Endothelial cell of umbilical vein (primary cell): ENCODE results near the gene CPA4. TPM values are rescaled to one million over a fixed set of nuclear protein-coding genes. Genes with fewer than 3 reads are reported as not detected.
A peak's percentile ranks its signal among the peaks of the same experiment; 100 is the strongest.

Source experiments
- BruUV-seq: library from RNA; stranded (reverse); fragments of 400-500 nt; replicated peaks from 2 replicates; lab custom pipeline; 2021; lab: Mats Ljungman, UMichigan
- CTCF ChIA-PET: fragments of 300-600, 350-600 bp; sonication (Branson Sonifier 250); formaldehyde crosslinking; loops from one replicate; lab custom pipeline; 2021; ENCODE audit warnings: antibody characterized with exemption, inconsistent platforms; lab: Charles Lee
- POLR2A ChIA-PET: fragments of 300-600, 350-600 bp; sonication (Branson Sonifier 250); formaldehyde crosslinking; loops from one replicate; lab custom pipeline; 2021; ENCODE audit warnings: antibody characterized with exemption, inconsistent platforms; lab: Charles Lee
- DNase-seq: peaks from one replicate; pipeline ENCODE4 v3.0.0-alpha.2; 2011; ENCODE audit warnings: low read depth, low spot score
- FAIRE-seq: peaks from 2 replicates; lab custom pipeline; 2011; peaks lifted over from hg19 to GRCh38; lab: Jason Lieb, UNC
- H2AFZ ChIP-seq: 2 replicates; pipeline ENCODE4 v1.6.0; 2012; ENCODE audit warnings: low read depth, low read length, control low read depth, inconsistent platforms
- H3K27ac ChIP-seq: 2 replicates; pipeline ENCODE4 v1.5.1; 2011; ENCODE audit warnings: low read depth, mild to moderate bottlenecking, control low read depth, low read length, moderate library complexity; ENCODE audit not compliant: insufficient read depth
- H3K27me3 ChIP-seq, 2 experiments: 2 replicates each; pipeline versions ENCODE4 v1.6.0 to v1.6.1; 2011; ENCODE audit warnings: low read length in 2 of 2, mixed read lengths in 1 of 2; ENCODE audit not compliant: control insufficient read depth in 2 of 2, insufficient read depth in 2 of 2
- H3K36me3 ChIP-seq, 2 experiments: 2 replicates in 1 of 2; 3 replicates in 1 of 2; pipeline ENCODE4 v1.5.1; 2011; ENCODE audit warnings: low read length in 2 of 2, mild to moderate bottlenecking in 1 of 2, moderate library complexity in 1 of 2; ENCODE audit not compliant: control insufficient read depth in 2 of 2, insufficient read depth in 2 of 2; ENCODE audit errors: extremely low read depth in 1 of 2
- H3K4me1 ChIP-seq: 3 replicates; pipeline ENCODE4 v1.5.1; 2011; ENCODE audit warnings: mild to moderate bottlenecking, low read length; ENCODE audit not compliant: control insufficient read depth, insufficient read depth; ENCODE audit errors: extremely low read depth
- H3K4me2 ChIP-seq: 2 replicates; pipeline ENCODE4 v1.6.1; 2011; ENCODE audit warnings: low read length, control low read depth, mixed read lengths; ENCODE audit not compliant: insufficient read depth
- H3K4me3 ChIP-seq, 3 experiments: fragments of 200-600 bp in 1 of 3; sonication (generic), shearing (Covaris generic) in 1 of 3; replicated peaks in 1 of 3; 2 replicates each; pipeline ENCODE4 v1.5.1; 2011 to 2016; ENCODE audit warnings: control low read depth in 3 of 3, low read length in 3 of 3, mild to moderate bottlenecking in 2 of 3, inconsistent platforms in 1 of 3, low read depth in 1 of 3, moderate library complexity in 1 of 3; ENCODE audit not compliant: insufficient read depth in 1 of 3
- H3K79me2 ChIP-seq: 2 replicates; pipeline ENCODE4 v1.6.0; 2012; ENCODE audit warnings: low read length, inconsistent platforms; ENCODE audit not compliant: control insufficient read depth, insufficient read depth
- H3K9ac ChIP-seq: replicated peaks from 2 replicates; pipeline ENCODE3; 2011; ENCODE audit warnings: low read length, control low read depth; ENCODE audit not compliant: insufficient read depth; ENCODE audit errors: extremely low read depth
- H3K9me1 ChIP-seq: replicated peaks from 3 replicates; pipeline ENCODE4 v1.6.0; 2011; ENCODE audit warnings: mild to moderate bottlenecking, low read length; ENCODE audit not compliant: control insufficient read depth, insufficient read depth; ENCODE audit errors: extremely low read depth
- H3K9me3 ChIP-seq: replicated peaks from 2 replicates; pipeline ENCODE4 v1.5.1; 2012; ENCODE audit warnings: low read length, inconsistent platforms; ENCODE audit not compliant: control insufficient read depth, insufficient read depth
- H4K20me1 ChIP-seq: replicated peaks from 2 replicates; pipeline ENCODE3; 2011; ENCODE audit warnings: mild to moderate bottlenecking, low read length; ENCODE audit not compliant: control insufficient read depth, insufficient read depth; ENCODE audit errors: extremely low read depth
- CTCF ChIP-seq, 2 donors: IDR thresholded peaks; 1 replicate in 1 of 2; 2 replicates in 1 of 2; pipeline ENCODE4 v1.5.1; 2011; ENCODE audit warnings: low read length in 2 of 2, mild to moderate bottlenecking in 2 of 2, moderate library complexity in 2 of 2, control low read depth in 1 of 2, inconsistent platforms in 1 of 2, low read depth in 1 of 2; ENCODE audit not compliant: insufficient read depth in 1 of 2; ENCODE audit errors: extremely low read depth in 1 of 2
- EZH2 ChIP-seq: IDR thresholded peaks from 2 replicates; pipeline ENCODE4 v1.6.1; 2012; ENCODE audit warnings: borderline replicate concordance, low read depth, mild to moderate bottlenecking, moderate library complexity, low read length, inconsistent platforms; ENCODE audit not compliant: severe bottlenecking
- FOS ChIP-seq: IDR thresholded peaks from 2 replicates; pipeline ENCODE4 v1.6.1; 2011; ENCODE audit warnings: mild to moderate bottlenecking, low read length, moderate library complexity, borderline replicate concordance; ENCODE audit not compliant: insufficient read depth
- GATA2 ChIP-seq: IDR thresholded peaks from 2 replicates; pipeline ENCODE4 v1.7.0; 2011; ENCODE audit warnings: low read depth, mild to moderate bottlenecking, moderate library complexity, mixed read lengths, low read length; ENCODE audit not compliant: insufficient read length, insufficient read depth
- JUN ChIP-seq: IDR thresholded peaks from 2 replicates; pipeline ENCODE4 v1.6.1; 2011; ENCODE audit warnings: borderline replicate concordance, low read depth; ENCODE audit not compliant: insufficient read length, insufficient read depth
- MAX ChIP-seq: IDR thresholded peaks from 2 replicates; pipeline ENCODE4 v1.6.1; 2011; ENCODE audit not compliant: insufficient read depth, insufficient read length
- MYC ChIP-seq: IDR thresholded peaks from one replicate; pipeline ENCODE4 v1.6.1; 2011; ENCODE audit warnings: mild to moderate bottlenecking, low read depth, low read length
- POLR2A ChIP-seq: IDR thresholded peaks from 2 replicates; pipeline ENCODE4 v1.6.1; 2012; ENCODE audit warnings: low read depth, mild to moderate bottlenecking, control low read depth, low read length
- POLR2AphosphoS5 ChIP-seq: IDR thresholded peaks from 2 replicates; pipeline ENCODE4 v1.6.1; 2012; ENCODE audit warnings: low read depth, mild to moderate bottlenecking, control low read depth, low read length, moderate library complexity; ENCODE audit not compliant: insufficient read depth
- dilution Hi-C: fragments of 300-500 bp; cut with MboI; formaldehyde crosslinking; loops from one replicate; pipeline ENCODE4 v1.15.0; 2019; ENCODE audit warnings: low sequenced_read_pairs; ENCODE audit not compliant: extremely low pct_ligation_motif_present
- intact Hi-C: fragments of 100-400 bp; cut with micrococcal nuclease; formaldehyde crosslinking; loops from one replicate; pipeline ENCODE4 v1.10.0; 2022
- polyA plus RNA-seq, 4 experiments: library from polyadenylated mRNA; depleted of rRNA in 3 of 4; stranded (reverse) in 3 of 4; unstranded in 1 of 4; fragments of >200 nt; gene quantifications; 2 replicates each; pipeline versions ENCODE4 v1.2.1 to v1.2.3, GENCODE V29; 2011 to 2012; ENCODE audit warnings: missing spikeins in 1 of 4
- total RNA-seq: library from RNA; stranded (reverse); gene quantifications from 2 replicates; pipeline ENCODE4 v1.2.3, GENCODE V29; 2021

The CPA4 gene
- total and polyA plus RNA-seq, 2 donors (not counting 3 experiments of a cell fraction or from before 2014, with no cell fraction given): 0.36 TPM; not detected in 1

DNA sequence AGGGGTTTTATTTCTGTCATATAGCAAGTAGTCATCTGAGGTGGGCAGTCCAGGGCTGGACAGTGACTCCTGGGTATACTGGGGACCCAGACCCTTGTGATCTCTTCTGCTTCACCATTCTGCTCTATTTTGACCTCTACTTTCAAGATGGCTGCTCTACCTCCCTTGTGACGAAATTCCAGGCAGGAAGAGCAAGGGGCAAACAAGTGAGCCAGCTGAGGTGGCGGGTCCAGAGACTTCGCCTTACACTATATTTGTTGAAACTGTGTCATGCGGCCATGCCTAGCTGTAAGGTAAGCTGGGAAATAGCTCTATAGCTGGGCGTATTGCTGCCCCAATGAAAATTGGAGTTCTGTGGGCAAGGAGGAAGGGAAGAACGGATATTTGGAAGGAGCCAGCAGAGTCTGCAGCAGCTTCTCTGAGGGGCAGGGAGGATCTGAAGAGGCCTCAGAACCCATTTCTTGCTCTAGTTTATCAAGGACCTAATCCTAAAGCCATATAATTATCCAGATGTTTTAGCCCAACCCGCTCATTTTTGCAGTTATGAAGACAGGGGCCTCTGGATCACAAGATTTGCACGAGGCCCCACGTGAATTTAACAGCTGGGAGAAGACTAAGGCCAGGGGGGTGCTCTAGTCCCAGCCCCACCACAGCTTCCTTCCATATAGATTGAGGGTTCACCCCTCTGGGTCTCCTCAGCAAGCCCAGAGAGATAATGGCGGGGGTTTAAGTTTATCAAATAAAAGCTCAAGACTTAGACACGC, 79.6 kb downstream of the CPA4 start:
- no TSS peak for BruUV-seq
- Histone ChIP-seq H3K4me3 (no peak overlapping the region), H2AFZ (peak overlapping the region; percentile 88), H3K9me3 (no peaks in the 10 kb centered on the region), H3K27me3 (no peaks in the 10 kb centered on the region), H3K36me3 (no peaks in the 10 kb centered on the region), H3K9ac (peak overlapping the region; percentile 61), H3K79me2 (no peaks in the 10 kb centered on the region), H3K4me1 (peaks cover 25% of the 10 kb centered on the region), H3K4me2 (peak overlapping the region; percentile 65), H3K27ac (peak overlapping the region; percentile 95), H3K9me1 (no peaks in the 10 kb centered on the region), H4K20me1 (no peaks in the 10 kb centered on the region)
- intact Hi-C loops (no loop called here), dilution Hi-C loops (no loop called here)
- CTCF ChIA-PET: interaction anchor here (0.7 to 0.9 kb wide), 2 partner anchors 11 to 15 kb away, joined by 3 read pairs; no protein-coding TSS in a partner anchor
- POLR2A ChIA-PET: no interaction called here
- no peak for FAIRE-seq
- TF ChIP-seq EZH2 (no peak), FOS (no peak), POLR2A (no peak), JUN (no peak), MAX (no peak), MYC (no peak), CTCF (IDR thresholded peaks at IDR 0.05; ENCODE audit: extremely low read depth in 1 of 2, insufficient read depth in 1 of 2, low read depth in 1 of 2, low read length in 2 of 2) (no peak), POLR2AphosphoS5 (no peak), GATA2 (no peak)
- no peak for DNase-seq

Other genes with a start within 250 kb of the CPA4 start
- gene ZC3HC1, start 241.8 kb upstream of the CPA4 start, total RNA-seq: 26.5 and 27.2 TPM in 2 replicates
- gene ZC3HC1, start 241.8 kb upstream of the CPA4 start, polyA plus RNA-seq: 28.9 and 31.6 TPM in 2 replicates
- gene KLHDC10, start 222.6 kb upstream of the CPA4 start, total RNA-seq: 28.6 and 31.3 TPM in 2 replicates
- 12.8 and 14.9 TPM in 2 replicates for gene KLHDC10, start 222.6 kb upstream of the CPA4 start, polyA plus RNA-seq
- 11.6 and 16.6 TPM in 2 replicates for gene TMEM209, start 87.8 kb upstream of the CPA4 start, total RNA-seq
- 12.9 and 13.0 TPM in 2 replicates for gene TMEM209, start 87.8 kb upstream of the CPA4 start, polyA plus RNA-seq
- not detected in 2 replicates for gene SSMEM1, start 85.3 kb upstream of the CPA4 start, total RNA-seq
- not detected in 2 replicates for gene SSMEM1, start 85.3 kb upstream of the CPA4 start, polyA plus RNA-seq
- gene CPA2, start 26.3 kb upstream of the CPA4 start, total RNA-seq: not detected in 2 replicates
- not detected in 2 replicates for gene CPA2, start 26.3 kb upstream of the CPA4 start, polyA plus RNA-seq
- gene CPA5, start 51.7 kb downstream of the CPA4 start, total RNA-seq: not detected in 2 replicates
- gene CPA5, start 51.7 kb downstream of the CPA4 start, polyA plus RNA-seq: not detected in 2 replicates
- gene CPA1, start 87.3 kb downstream of the CPA4 start, total RNA-seq: not detected in 2 replicates
- not detected in 2 replicates for gene CPA1, start 87.3 kb downstream of the CPA4 start, polyA plus RNA-seq
- 25.9 and 26.8 TPM in 2 replicates for gene CEP41, start 147.9 kb downstream of the CPA4 start, total RNA-seq
- gene CEP41, start 147.9 kb downstream of the CPA4 start, polyA plus RNA-seq: 15.5 and 19.5 TPM in 2 replicates
- 52.6 and 62.1 TPM in 2 replicates for gene MEST, start 198.9 kb downstream of the CPA4 start, total RNA-seq
- gene MEST, start 198.9 kb downstream of the CPA4 start, polyA plus RNA-seq: 44.3 and 46.7 TPM in 2 replicates